IPS-18a (cell line): Measurements from ENCODE around the gene CAP2.
A peak's percentile ranks its signal among the peaks of the same experiment; 100 is the strongest.

ENCODE experiments used
- H3K27ac ChIP-seq: one replicate; pipeline ENCODE4 v1.5.1; 2013; ENCODE audit warnings: low read length
- H3K27me3 ChIP-seq: one replicate; pipeline ENCODE4 v1.6.1; 2013; ENCODE audit warnings: mild to moderate bottlenecking, low read length; ENCODE audit not compliant: control insufficient read depth, insufficient read depth
- H3K36me3 ChIP-seq: one replicate; pipeline ENCODE4 v1.6.1; 2013; ENCODE audit warnings: low read depth, low read length; ENCODE audit not compliant: control insufficient read depth
- H3K4me1 ChIP-seq: one replicate; pipeline ENCODE4 v1.6.1; 2013; ENCODE audit warnings: low read depth, low read length; ENCODE audit not compliant: control insufficient read depth
- H3K4me3 ChIP-seq: one replicate; pipeline ENCODE4 v1.5.1; 2013; ENCODE audit warnings: low read length
- H3K9ac ChIP-seq: one replicate; pipeline ENCODE4 v1.6.1; 2013; ENCODE audit warnings: mild to moderate bottlenecking, low read length, moderate library complexity
- H3K9me3 ChIP-seq: one replicate; pipeline ENCODE4 v1.6.1; 2013; ENCODE audit warnings: low read depth, low read length; ENCODE audit not compliant: control insufficient read depth

The CAP2 gene, protein sequence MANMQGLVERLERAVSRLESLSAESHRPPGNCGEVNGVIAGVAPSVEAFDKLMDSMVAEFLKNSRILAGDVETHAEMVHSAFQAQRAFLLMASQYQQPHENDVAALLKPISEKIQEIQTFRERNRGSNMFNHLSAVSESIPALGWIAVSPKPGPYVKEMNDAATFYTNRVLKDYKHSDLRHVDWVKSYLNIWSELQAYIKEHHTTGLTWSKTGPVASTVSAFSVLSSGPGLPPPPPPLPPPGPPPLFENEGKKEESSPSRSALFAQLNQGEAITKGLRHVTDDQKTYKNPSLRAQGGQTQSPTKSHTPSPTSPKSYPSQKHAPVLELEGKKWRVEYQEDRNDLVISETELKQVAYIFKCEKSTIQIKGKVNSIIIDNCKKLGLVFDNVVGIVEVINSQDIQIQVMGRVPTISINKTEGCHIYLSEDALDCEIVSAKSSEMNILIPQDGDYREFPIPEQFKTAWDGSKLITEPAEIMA

DNA sequence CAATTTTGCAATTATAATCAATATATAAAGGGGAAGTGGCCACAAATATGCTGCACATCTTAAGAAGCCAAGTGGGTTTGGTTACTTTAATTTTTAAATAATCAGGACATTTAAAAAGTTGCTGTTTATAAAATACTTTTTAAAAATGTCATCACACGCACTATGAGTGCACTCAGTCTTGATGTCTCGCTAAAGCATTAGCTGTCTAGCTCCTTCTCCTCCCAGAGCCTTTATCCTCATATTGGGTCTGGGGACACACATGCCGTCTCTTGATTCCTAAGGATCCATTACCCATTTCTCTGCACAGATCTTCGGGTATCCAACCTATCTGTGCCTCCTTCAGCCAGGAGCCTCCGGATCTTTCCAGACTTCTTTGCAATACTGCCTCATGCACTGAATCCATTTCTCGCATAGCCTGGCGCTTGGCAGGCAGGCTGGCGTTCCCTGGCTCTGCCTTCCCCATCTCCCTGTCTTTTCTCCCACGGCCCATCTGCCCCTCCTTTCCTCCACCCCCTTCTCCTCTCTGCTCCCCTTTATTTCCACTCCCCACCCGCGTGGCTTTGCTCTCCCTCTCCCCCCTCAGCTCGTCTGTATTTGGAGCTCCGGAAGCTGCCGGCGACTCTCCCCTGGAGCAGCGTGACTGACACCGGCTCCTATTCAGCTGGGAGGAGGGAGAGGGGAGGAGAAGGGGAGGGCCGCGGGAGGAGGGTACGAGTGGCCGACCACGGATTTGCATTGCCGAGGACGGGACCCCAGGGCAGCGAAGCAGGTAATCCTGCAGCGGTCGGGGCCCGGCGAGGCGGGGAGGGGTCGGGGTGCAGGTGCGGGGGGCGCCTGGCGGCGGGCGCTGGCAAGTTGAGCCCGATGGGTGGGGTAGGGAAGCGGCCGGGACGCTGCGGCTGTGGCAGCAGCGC, at the start of gene CAP2:
TSS of gene CAP2 (plus strand) at position 618 of the 914 bp plus-strand sequence. CDS start 27,961 bp downstream, outside the sequence.
- Histone ChIP-seq H3K27ac (peak within 1 kb of the TSS; percentile 1), H3K4me3 (peak within 1 kb of the TSS; percentile 62), H3K9me3 (no peaks in the 10 kb centered on the region), H3K36me3 (no peaks in the 10 kb centered on the region), H3K9ac (peak within 1 kb of the TSS; percentile 48), H3K27me3 (no peaks in the 10 kb centered on the region), H3K4me1 (peaks cover 8% of the 10 kb centered on the region)

DNA sequence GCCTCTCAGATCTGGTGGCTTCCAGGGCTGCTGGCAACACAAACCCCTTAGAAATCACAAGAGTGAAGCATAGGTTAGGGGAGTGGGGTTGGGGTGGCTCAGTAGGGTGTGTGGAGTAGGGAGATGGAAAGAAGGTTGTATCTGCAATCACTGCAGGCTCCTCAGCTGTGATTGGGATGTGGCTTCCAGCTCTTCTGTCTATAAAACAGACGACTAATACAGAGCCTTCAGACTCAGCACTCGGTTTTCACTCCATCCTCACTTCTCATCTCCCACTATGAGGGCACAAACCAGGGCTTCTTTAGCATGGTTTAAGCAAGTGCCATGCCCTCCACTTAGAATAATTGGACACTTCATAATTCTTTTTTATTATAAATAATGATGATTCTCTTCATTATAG, 46.4 kb upstream of the CAP2 start:
- no peaks in the 10 kb centered on the region for H3K36me3 ChIP-seq
- no peaks in the 10 kb centered on the region for H3K27me3 ChIP-seq
- H3K4me3 ChIP-seq, result no peak overlapping the region
- no peak overlapping the region for H3K27ac ChIP-seq
- no peak overlapping the region for H3K9ac ChIP-seq
- H3K9me3 ChIP-seq, result no peaks in the 10 kb centered on the region
- H3K4me1 ChIP-seq, result no peaks in the 10 kb centered on the region

DNA sequence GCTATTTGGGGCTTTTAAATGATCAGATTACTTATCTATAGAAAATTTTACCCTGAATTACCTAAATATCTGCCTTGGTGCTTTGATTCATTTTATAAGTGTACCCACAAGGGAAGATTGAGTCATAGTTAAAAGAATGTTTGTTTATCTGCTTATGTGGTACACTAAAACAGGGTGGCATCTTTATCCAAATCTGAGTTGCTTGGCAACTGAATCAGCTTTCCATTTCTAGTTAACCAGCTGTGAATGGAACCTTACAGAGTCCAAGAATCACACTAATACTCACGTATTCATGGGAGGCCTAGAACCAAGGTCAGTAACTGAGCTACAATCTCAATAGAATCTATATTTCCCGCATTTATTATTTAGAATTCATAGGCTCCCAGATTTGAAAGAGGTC, 44.0 kb upstream of the CAP2 start:
- Histone ChIP-seq H3K9me3 (no peaks in the 10 kb centered on the region), H3K27ac (no peak overlapping the region), H3K9ac (no peak overlapping the region), H3K4me3 (no peak overlapping the region), H3K27me3 (no peaks in the 10 kb centered on the region), H3K36me3 (no peaks in the 10 kb centered on the region), H3K4me1 (no peaks in the 10 kb centered on the region)

GRCh38 chr6:17352302-17352701, 41.1 kb upstream of the CAP2 start:
- Histone ChIP-seq H3K27ac (no peak overlapping the region), H3K4me3 (no peak overlapping the region), H3K9me3 (no peaks in the 10 kb centered on the region), H3K4me1 (no peaks in the 10 kb centered on the region), H3K36me3 (no peaks in the 10 kb centered on the region), H3K9ac (no peak overlapping the region), H3K27me3 (no peaks in the 10 kb centered on the region)

DNA sequence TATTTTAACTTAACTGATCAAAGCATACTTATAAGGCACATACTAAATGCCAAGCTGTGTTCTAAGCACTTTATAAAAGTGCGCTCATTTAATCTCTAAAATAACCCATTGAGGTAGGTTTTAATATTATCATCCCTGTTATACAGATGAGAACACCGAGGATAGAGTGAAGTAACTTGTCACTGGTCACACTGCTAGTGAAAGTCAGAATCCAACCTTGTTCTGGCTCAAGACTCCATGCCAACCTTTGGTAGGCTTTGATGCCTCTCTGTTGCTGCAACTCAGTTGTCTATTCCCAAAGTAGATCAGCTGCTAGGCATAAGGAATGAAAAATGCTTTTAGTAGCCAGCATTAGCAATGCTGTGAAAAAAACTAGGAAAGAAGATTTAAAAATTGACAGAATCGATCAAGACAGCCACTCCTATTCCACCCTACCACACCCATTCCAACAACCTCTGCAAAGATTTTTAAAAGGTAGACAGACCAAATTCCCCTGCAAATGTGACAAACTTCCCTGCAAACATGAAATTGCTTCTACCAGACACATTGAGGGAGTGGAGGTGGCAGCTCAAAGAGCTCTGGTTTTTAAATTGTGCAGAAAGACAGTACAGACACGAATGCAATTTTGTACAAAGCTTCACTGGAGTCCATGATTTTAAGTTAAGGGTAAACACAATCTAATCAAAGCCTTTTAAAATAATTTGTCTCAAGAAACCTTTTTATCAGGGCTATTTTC, 39.8 kb upstream of the CAP2 start:
- Histone ChIP-seq H3K27ac (no peak overlapping the region), H3K4me3 (no peak overlapping the region), H3K9me3 (no peaks in the 10 kb centered on the region), H3K36me3 (no peaks in the 10 kb centered on the region), H3K4me1 (no peaks in the 10 kb centered on the region), H3K9ac (no peak overlapping the region), H3K27me3 (no peaks in the 10 kb centered on the region)

DNA sequence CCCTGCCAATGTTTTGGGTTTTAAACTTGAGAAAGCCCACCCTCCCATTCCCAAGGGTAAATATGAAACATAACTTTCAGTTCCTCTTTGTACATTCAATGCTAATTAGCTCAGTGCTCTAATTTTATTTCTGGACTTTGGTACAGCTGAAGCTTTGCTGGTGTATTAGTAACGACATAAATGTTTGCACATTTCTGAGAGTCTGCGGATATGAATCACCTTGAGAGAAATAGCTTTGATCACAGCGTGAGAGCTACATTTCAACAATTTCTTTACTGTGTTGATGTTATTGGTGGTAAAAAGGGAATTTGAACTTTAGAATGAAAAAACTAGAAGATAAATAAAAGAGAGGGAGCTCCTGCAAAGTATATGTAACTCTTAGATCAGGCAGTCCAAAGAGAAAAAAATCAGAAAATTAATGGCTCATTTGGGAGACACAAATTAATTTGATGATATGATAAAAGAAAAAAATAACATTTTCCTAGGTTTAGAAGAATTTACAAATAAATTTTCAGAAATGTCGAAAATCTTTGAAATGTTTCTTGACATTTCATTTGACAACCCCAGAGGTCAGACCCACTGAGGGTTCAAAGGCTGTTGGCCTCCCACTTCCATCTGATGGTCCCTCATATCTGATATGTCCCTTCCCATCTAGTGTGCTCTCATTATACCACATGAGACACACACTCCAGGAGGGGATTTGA, 38.5 kb upstream of the CAP2 start:
- H3K4me3 ChIP-seq, result no peak overlapping the region
- no peak overlapping the region for H3K27ac ChIP-seq
- no peaks in the 10 kb centered on the region for H3K36me3 ChIP-seq
- H3K9me3 ChIP-seq, result no peaks in the 10 kb centered on the region
- no peak overlapping the region for H3K9ac ChIP-seq
- no peaks in the 10 kb centered on the region for H3K27me3 ChIP-seq
- no peaks in the 10 kb centered on the region for H3K4me1 ChIP-seq

DNA sequence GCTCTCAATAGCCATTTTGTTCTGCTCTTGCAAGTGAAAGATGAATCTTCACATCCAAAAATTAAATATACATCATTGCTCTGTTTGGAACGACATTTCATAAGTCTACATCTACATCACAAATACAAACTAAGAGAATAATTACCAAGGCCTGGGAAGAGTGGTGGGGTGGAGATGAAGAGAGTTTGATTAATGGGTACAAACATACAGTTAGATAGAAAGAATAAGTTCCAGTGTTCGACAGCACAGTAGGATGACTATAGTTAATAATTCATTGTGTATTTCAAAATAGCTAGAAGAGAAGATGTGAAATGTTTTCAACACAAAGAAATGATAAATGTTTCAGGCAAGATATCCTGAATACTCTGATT, 38.0 kb upstream of the CAP2 start:
- Histone ChIP-seq H3K27ac (no peak overlapping the region), H3K9ac (no peak overlapping the region), H3K4me1 (no peaks in the 10 kb centered on the region), H3K9me3 (no peaks in the 10 kb centered on the region), H3K36me3 (no peaks in the 10 kb centered on the region), H3K4me3 (no peak overlapping the region), H3K27me3 (no peaks in the 10 kb centered on the region)

- no peaks in the 10 kb centered on the region for H3K27me3 ChIP-seq
- no peaks in the 10 kb centered on the region for H3K9me3 ChIP-seq
- no peaks in the 10 kb centered on the region for H3K4me1 ChIP-seq
- H3K27ac ChIP-seq, result no peak overlapping the region
- H3K4me3 ChIP-seq, result no peak overlapping the region
- no peaks in the 10 kb centered on the region for H3K36me3 ChIP-seq
- H3K9ac ChIP-seq, result no peak overlapping the region
Measured at GRCh38 chr6:17358515-17358914, 34.9 kb upstream of the CAP2 start.

GRCh38 chr6:17360564-17360963, 32.8 kb upstream of the CAP2 start:
- no peaks in the 10 kb centered on the region for H3K36me3 ChIP-seq

DNA sequence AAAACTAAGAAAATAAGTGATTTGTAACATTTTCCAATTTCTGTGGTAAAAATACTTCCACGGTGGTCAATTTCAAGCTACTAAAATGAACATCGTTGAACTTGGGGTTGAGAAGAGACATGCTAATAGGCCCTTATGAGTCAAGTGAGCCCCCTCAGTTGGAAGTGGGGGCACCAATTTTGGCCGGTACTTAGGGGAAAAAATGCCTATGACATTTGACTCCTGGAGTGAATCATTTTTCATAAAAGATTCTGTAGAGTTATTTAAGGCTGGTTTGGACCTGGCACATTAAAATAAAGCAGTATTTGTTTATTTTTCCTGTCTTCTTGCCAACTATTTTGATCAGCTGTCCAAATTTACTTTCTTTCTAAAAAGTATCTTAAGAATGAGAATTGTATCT, 32.4 kb upstream of the CAP2 start:
- H3K4me3 ChIP-seq, result no peak overlapping the region
- no peak overlapping the region for H3K27ac ChIP-seq
- no peak overlapping the region for H3K9ac ChIP-seq
- no peaks in the 10 kb centered on the region for H3K27me3 ChIP-seq
- H3K9me3 ChIP-seq, result no peaks in the 10 kb centered on the region
- H3K36me3 ChIP-seq, result no peaks in the 10 kb centered on the region
- H3K4me1 ChIP-seq, result no peaks in the 10 kb centered on the region

More at GRCh38 chr6:17360564-17360963, 32.8 kb upstream of the CAP2 start:
- no peaks in the 10 kb centered on the region for H3K4me1 ChIP-seq
- no peaks in the 10 kb centered on the region for H3K27me3 ChIP-seq
- H3K27ac ChIP-seq, result no peak overlapping the region
- H3K4me3 ChIP-seq, result no peak overlapping the region
- no peak overlapping the region for H3K9ac ChIP-seq
- no peaks in the 10 kb centered on the region for H3K9me3 ChIP-seq

DNA sequence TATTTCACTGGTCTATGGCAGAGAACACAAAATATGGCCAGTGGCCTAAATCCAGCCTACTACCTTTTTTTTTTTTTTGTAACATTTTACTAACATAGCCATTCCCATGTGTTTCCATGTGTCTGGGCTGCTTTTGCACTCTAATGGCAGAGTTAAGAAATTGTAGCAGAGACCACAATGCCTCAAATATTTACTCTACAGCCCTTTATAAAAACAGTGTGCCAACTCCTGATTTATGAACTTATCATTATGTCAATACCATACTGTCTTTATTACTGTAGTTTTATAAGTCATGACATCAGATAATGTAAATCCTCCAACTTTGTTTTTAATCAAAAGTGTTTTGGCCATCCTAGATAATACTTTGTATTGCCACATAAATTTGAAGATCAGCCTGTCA, 27.4 kb upstream of the CAP2 start:
- H3K36me3 ChIP-seq, result no peaks in the 10 kb centered on the region
- no peak overlapping the region for H3K9ac ChIP-seq
- H3K4me3 ChIP-seq, result no peak overlapping the region
- no peaks in the 10 kb centered on the region for H3K9me3 ChIP-seq
- H3K27ac ChIP-seq, result no peak overlapping the region
- H3K4me1 ChIP-seq, result no peaks in the 10 kb centered on the region
- no peaks in the 10 kb centered on the region for H3K27me3 ChIP-seq
